Epithelial cell of proximal tubule (primary cell): ENCODE results near the gene AGBL4. TPM values are rescaled to one million over a fixed set of nuclear protein-coding genes. Genes with fewer than 3 reads are reported as not detected.

Experiments
- DNase-seq: peaks from one replicate; pipeline ENCODE4 v3.0.0-alpha.2; 2011; ENCODE audit warnings: low read depth
- H3K4me3 ChIP-seq: 2 replicates; pipeline ENCODE4 v1.5.1; 2011; ENCODE audit warnings: low read depth, mild to moderate bottlenecking, low read length
- CTCF ChIP-seq: conservative IDR thresholded peaks from 2 replicates; pipeline ENCODE4 v1.5.1; 2012; ENCODE audit warnings: low read depth, mild to moderate bottlenecking, low read length
- total RNA-seq: library from RNA; depleted of rRNA; stranded (reverse); fragments of >200 nt; gene quantifications from 2 replicates; pipeline ENCODE4 v1.2.3, GENCODE V29; 2015

AGBL4 gene
- total RNA-seq, 1 donor from 2014 or later = not detected

- H3K4me3 ChIP-seq = no peak overlapping the region
- no peak for TF ChIP-seq CTCF
- DNase-seq = peak; percentile 58
These were observed 558.1 kb downstream of the AGBL4 start for GRCh38 chr1:49465486-49466185.

GRCh38 chr1:49448200-49448599, 575.6 kb downstream of the AGBL4 start:
- no peak for TF ChIP-seq CTCF
- no peak for DNase-seq
- no peak overlapping the region for H3K4me3 ChIP-seq

GRCh38 chr1:49436865-49437264, 586.9 kb downstream of the AGBL4 start:
- no peak overlapping the region for H3K4me3 ChIP-seq
- no peak for DNase-seq
- TF ChIP-seq CTCF = no peak

- no peak for DNase-seq
- no peak overlapping the region for H3K4me3 ChIP-seq
- no peak for TF ChIP-seq CTCF
These were observed 588.5 kb downstream of the AGBL4 start for GRCh38 chr1:49435291-49435690.

- TF ChIP-seq CTCF = no peak
- peak; percentile 33 for DNase-seq
- H3K4me3 ChIP-seq = no peak overlapping the region
These were observed 599.0 kb downstream of the AGBL4 start for GRCh38 chr1:49424782-49425181.

GRCh38 chr1:49416758-49417157, 607.0 kb downstream of the AGBL4 start:
- H3K4me3 ChIP-seq = no peak overlapping the region
- no peak for DNase-seq
- TF ChIP-seq CTCF = no peak

- DNase-seq = no peak
- TF ChIP-seq CTCF = no peak
These were observed 615.4 kb downstream of the AGBL4 start for GRCh38 chr1:49408346-49408745.

More at GRCh38 chr1:49408346-49408745, 615.4 kb downstream of the AGBL4 start:
- no peak overlapping the region for H3K4me3 ChIP-seq
